HEK293 (cell line): ENCODE data around the gene PCSK5.

Source experiments
- CTCF ChIA-PET: fragments of 350-600 bp; formaldehyde crosslinking; extraction: SDS; loops from one replicate; lab custom pipeline; 2021; ENCODE audit warnings: antibody characterized with exemption; lab: Yijun Ruan, JAX
- POLR2A ChIA-PET: fragments of 300-600 bp; formaldehyde crosslinking; extraction: SDS; loops from one replicate; lab custom pipeline; 2020; ENCODE audit warnings: antibody characterized with exemption, inconsistent platforms; lab: Yijun Ruan, JAX
- H3K27ac ChIP-seq: fragments of 200-500 bp; sonication (Bioruptor generic); 2 replicates; pipeline ENCODE4 v1.5.1; 2014; ENCODE audit warnings: low read depth, low read length, control low read depth, inconsistent platforms; ENCODE audit errors: extremely low read depth
- H3K36me3 ChIP-seq, 2 experiments: fragments of 200-500 bp in 1 of 2; sonication (Bioruptor generic) in 1 of 2; 1 replicate in 1 of 2; 2 replicates in 1 of 2; pipeline ENCODE4 v1.5.1; 2014 to 2017; ENCODE audit warnings: inconsistent platforms in 2 of 2, low read length in 2 of 2; ENCODE audit not compliant: control insufficient read depth in 2 of 2, insufficient read depth in 1 of 2
- H3K4me1 ChIP-seq: fragments of 200-500 bp; sonication (Bioruptor generic); 2 replicates; pipeline ENCODE4 v1.5.1; 2014; ENCODE audit warnings: mild to moderate bottlenecking, low read length, inconsistent platforms; ENCODE audit not compliant: control insufficient read depth, insufficient read depth
- H3K4me3 ChIP-seq: 2 replicates; pipeline ENCODE4 v1.5.1; 2011; ENCODE audit warnings: low read depth, mild to moderate bottlenecking, control low read depth, low read length, moderate library complexity
- H3K9me3 ChIP-seq: fragments of 200-500 bp; sonication (Bioruptor generic); 2 replicates; pipeline ENCODE4 v1.5.1; 2014; ENCODE audit warnings: low read depth, low read length, inconsistent platforms; ENCODE audit not compliant: control insufficient read depth, insufficient read depth
- GLIS1 ChIP-seq: fragments of 450-650 bp; formaldehyde crosslinking; IDR thresholded peaks from 2 replicates; pipeline ENCODE4 v1.5.1; 2016; ENCODE audit warnings: missing biosample characterization, missing genetic modification characterization
- KLF9 ChIP-seq: fragments of 450-650 bp; formaldehyde crosslinking; IDR thresholded peaks from 2 replicates; pipeline ENCODE4 v1.5.1; 2016; ENCODE audit warnings: missing biosample characterization, missing genetic modification characterization, low read depth
- ZNF133 ChIP-seq: fragments of 450-650 bp; formaldehyde crosslinking; IDR thresholded peaks from 2 replicates; pipeline ENCODE4 v1.5.1; 2016; ENCODE audit warnings: missing biosample characterization, missing genetic modification characterization
- ZNF140 ChIP-seq: fragments of 450-650 bp; formaldehyde crosslinking; IDR thresholded peaks from 2 replicates; pipeline ENCODE4 v1.5.1; 2016; ENCODE audit warnings: missing biosample characterization, missing genetic modification characterization
- ZNF157 ChIP-seq: fragments of 450-650 bp; formaldehyde crosslinking; IDR thresholded peaks from 2 replicates; pipeline ENCODE4 v1.5.1; 2016; ENCODE audit warnings: missing biosample characterization, missing genetic modification characterization
- ZNF18 ChIP-seq: fragments of 450-650 bp; formaldehyde crosslinking; IDR thresholded peaks from 2 replicates; pipeline ENCODE4 v1.5.1; 2016; ENCODE audit warnings: missing biosample characterization, missing genetic modification characterization
- ZNF223 ChIP-seq: fragments of 450-650 bp; formaldehyde crosslinking; IDR thresholded peaks from 2 replicates; pipeline ENCODE4 v1.5.1; 2016; ENCODE audit warnings: missing biosample characterization, missing genetic modification characterization
- ZNF266 ChIP-seq: fragments of 450-650 bp; formaldehyde crosslinking; IDR thresholded peaks from 2 replicates; pipeline ENCODE4 v1.5.1; 2016; ENCODE audit warnings: missing biosample characterization, missing genetic modification characterization, low read depth
- ZNF354C ChIP-seq: fragments of 450-650 bp; formaldehyde crosslinking; IDR thresholded peaks from 2 replicates; pipeline ENCODE4 v1.5.1; 2016; ENCODE audit warnings: missing biosample characterization, missing genetic modification characterization, low read depth, borderline replicate concordance
- ZNF423 ChIP-seq: fragments of 450-650 bp; formaldehyde crosslinking; IDR thresholded peaks from 2 replicates; pipeline ENCODE4 v1.5.1; 2016; ENCODE audit warnings: missing biosample characterization, missing genetic modification characterization
- ZNF529 ChIP-seq: fragments of 450-650 bp; formaldehyde crosslinking; IDR thresholded peaks from 2 replicates; pipeline ENCODE4 v1.5.1; 2017; ENCODE audit warnings: missing genetic modification characterization, missing biosample characterization; ENCODE audit not compliant: insufficient replicate concordance
- ZNF639 ChIP-seq: fragments of 450-650 bp; formaldehyde crosslinking; IDR thresholded peaks from 2 replicates; pipeline ENCODE4 v1.5.1; 2016; ENCODE audit warnings: missing biosample characterization, missing genetic modification characterization
- ZNF664 ChIP-seq: fragments of 450-650 bp; formaldehyde crosslinking; IDR thresholded peaks from 2 replicates; pipeline ENCODE4 v1.5.1; 2016; ENCODE audit warnings: missing biosample characterization, missing genetic modification characterization
- ZNF747 ChIP-seq: fragments of 450-650 bp; formaldehyde crosslinking; IDR thresholded peaks from 2 replicates; pipeline ENCODE4 v1.5.1; 2016; ENCODE audit warnings: missing biosample characterization, missing genetic modification characterization
- ZNF768 ChIP-seq: fragments of 450-650 bp; formaldehyde crosslinking; IDR thresholded peaks from 2 replicates; pipeline ENCODE4 v1.5.1; 2018; ENCODE audit warnings: missing biosample characterization, mild to moderate bottlenecking, missing genetic modification characterization
- ZNF792 ChIP-seq: fragments of 450-650 bp; formaldehyde crosslinking; IDR thresholded peaks from 2 replicates; pipeline ENCODE4 v1.5.1; 2016; ENCODE audit warnings: missing biosample characterization, missing genetic modification characterization
- ZSCAN18 ChIP-seq: fragments of 450-650 bp; formaldehyde crosslinking; IDR thresholded peaks from 2 replicates; pipeline ENCODE4 v1.5.1; 2016; ENCODE audit warnings: missing biosample characterization, missing genetic modification characterization
- ZSCAN5A ChIP-seq: fragments of 450-650 bp; formaldehyde crosslinking; IDR thresholded peaks from 2 replicates; pipeline ENCODE4 v1.5.1; 2016; ENCODE audit warnings: missing biosample characterization, missing genetic modification characterization
- ZXDB ChIP-seq: fragments of 450-650 bp; formaldehyde crosslinking; IDR thresholded peaks from 2 replicates; pipeline ENCODE4 v1.5.1; 2016; ENCODE audit warnings: missing biosample characterization, missing genetic modification characterization
- TF ChIP-seq, protein P1 (sequence below): fragments of 450-650 bp; formaldehyde crosslinking; IDR thresholded peaks from 2 replicates; pipeline ENCODE4 v1.5.1; 2016; ENCODE audit warnings: missing biosample characterization, missing genetic modification characterization
- TF ChIP-seq, protein P2 (sequence below): fragments of 450-650 bp; formaldehyde crosslinking; IDR thresholded peaks from 2 replicates; pipeline ENCODE4 v1.5.1; 2016; ENCODE audit warnings: missing biosample characterization, missing genetic modification characterization
- TF ChIP-seq, protein P3 (sequence below): fragments of 450-650 bp; IDR thresholded peaks from 2 replicates; pipeline ENCODE4 v1.5.1; 2018; ENCODE audit warnings: missing biosample characterization, mild to moderate bottlenecking, missing genetic modification characterization

PCSK5 gene

DNA sequence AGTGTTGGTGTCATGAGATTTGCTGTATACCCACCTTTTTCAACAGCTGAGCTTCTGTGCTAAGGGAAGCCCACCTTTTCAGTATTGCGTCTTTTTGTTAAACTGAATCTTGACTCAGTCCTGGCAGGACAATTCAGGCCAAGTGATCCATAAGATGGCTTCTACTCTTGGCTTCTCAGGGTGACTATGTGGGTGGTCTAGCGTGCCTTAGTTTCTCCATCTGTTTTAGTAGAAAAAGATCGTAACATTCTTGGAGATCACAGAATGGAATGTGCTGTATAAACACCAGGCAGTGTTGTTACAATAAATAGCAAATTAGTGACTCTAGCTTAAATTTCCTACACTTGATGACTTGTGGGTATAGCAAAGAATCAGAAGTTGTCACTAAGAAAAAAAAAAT lies 66.6 kb downstream of the PCSK5 start (continued):
- TF ChIP-seq, protein P1, sequence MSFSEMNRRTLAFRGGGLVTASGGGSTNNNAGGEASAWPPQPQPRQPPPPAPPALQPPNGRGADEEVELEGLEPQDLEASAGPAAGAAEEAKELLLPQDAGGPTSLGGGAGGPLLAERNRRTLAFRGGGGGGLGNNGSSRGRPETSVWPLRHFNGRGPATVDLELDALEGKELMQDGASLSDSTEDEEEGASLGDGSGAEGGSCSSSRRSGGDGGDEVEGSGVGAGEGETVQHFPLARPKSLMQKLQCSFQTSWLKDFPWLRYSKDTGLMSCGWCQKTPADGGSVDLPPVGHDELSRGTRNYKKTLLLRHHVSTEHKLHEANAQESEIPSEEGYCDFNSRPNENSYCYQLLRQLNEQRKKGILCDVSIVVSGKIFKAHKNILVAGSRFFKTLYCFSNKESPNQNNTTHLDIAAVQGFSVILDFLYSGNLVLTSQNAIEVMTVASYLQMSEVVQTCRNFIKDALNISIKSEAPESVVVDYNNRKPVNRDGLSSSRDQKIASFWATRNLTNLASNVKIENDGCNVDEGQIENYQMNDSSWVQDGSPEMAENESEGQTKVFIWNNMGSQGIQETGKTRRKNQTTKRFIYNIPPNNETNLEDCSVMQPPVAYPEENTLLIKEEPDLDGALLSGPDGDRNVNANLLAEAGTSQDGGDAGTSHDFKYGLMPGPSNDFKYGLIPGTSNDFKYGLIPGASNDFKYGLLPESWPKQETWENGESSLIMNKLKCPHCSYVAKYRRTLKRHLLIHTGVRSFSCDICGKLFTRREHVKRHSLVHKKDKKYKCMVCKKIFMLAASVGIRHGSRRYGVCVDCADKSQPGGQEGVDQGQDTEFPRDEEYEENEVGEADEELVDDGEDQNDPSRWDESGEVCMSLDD (tag by site-specific recombination) = no peak
- TF ChIP-seq, protein P2, sequence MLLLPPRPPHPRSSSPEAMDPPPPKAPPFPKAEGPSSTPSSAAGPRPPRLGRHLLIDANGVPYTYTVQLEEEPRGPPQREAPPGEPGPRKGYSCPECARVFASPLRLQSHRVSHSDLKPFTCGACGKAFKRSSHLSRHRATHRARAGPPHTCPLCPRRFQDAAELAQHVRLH = no peak
- no peak for TF ChIP-seq ZNF354C
- TF ChIP-seq ZNF140 (tag by site-specific recombination) = no peak
- TF ChIP-seq ZNF133 (tag by site-specific recombination) = no peak

GRCh38 chr9:75958226-75958625 lies 67.8 kb downstream of the PCSK5 start:
- H3K36me3 ChIP-seq = no peaks in the 10 kb centered on the region
- no peak for TF ChIP-seq ZNF157 (tag by site-specific recombination)
- TF ChIP-seq, protein P3, sequence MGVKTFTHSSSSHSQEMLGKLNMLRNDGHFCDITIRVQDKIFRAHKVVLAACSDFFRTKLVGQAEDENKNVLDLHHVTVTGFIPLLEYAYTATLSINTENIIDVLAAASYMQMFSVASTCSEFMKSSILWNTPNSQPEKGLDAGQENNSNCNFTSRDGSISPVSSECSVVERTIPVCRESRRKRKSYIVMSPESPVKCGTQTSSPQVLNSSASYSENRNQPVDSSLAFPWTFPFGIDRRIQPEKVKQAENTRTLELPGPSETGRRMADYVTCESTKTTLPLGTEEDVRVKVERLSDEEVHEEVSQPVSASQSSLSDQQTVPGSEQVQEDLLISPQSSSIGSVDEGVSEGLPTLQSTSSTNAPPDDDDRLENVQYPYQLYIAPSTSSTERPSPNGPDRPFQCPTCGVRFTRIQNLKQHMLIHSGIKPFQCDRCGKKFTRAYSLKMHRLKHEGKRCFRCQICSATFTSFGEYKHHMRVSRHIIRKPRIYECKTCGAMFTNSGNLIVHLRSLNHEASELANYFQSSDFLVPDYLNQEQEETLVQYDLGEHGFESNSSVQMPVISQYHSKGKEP = no peak
- no peak for TF ChIP-seq ZNF529
- no peak for TF ChIP-seq ZSCAN5A (tag by site-specific recombination)
- no peak for TF ChIP-seq ZSCAN18 (tag by site-specific recombination)
- TF ChIP-seq ZNF18 = no peak
- no peak for TF ChIP-seq ZNF266 (tag by site-specific recombination)
- TF ChIP-seq ZNF223 (tag by site-specific recombination) = no peak
- TF ChIP-seq KLF9 (tag by site-specific recombination) = no peak
- no peak for TF ChIP-seq ZNF768 (tag by site-specific recombination)
- TF ChIP-seq ZNF639 (tag by site-specific recombination) = no peak
- no peak for TF ChIP-seq ZNF792
- no peak for TF ChIP-seq ZXDB (tag by site-specific recombination)
- no peak for TF ChIP-seq ZNF664
- TF ChIP-seq ZNF747 (tag by site-specific recombination) = no peak
- no peak for TF ChIP-seq ZNF423 (tag by site-specific recombination)
- no peak for TF ChIP-seq GLIS1 (tag by site-specific recombination)
- TF ChIP-seq, all 188 proteins: peak for 0
- H3K4me1 ChIP-seq = peaks cover 2% of the 10 kb centered on the region; the same call in 1 of the 2 replicates
- CTCF ChIA-PET = no interaction called here
- no peak overlapping the region for H3K4me3 ChIP-seq
- H3K9me3 ChIP-seq = no peaks in the 10 kb centered on the region
- no peak overlapping the region for H3K27ac ChIP-seq
- POLR2A ChIA-PET = no interaction called here
